ENCODE measurements around the gene CLC.

DNA sequence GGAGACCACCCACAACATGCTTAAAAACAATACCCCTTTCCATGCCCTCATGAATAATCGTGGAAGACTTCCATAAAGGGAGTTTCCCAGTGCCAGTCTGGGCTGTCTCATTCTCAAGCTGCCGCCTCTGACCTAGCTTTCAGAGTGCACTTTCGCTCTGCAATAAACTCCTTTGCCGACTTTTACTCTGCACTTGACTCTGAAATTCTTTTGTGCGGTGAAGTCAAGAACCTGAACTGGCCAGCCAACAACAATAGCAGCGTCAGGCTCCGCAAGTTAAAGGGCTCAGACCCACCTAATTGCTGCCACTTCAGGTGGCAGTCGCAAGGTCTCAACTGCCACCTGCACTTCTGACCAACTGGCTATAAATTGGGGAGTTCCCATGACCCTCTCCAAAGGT, 30.5 kb upstream of the CLC start:
- TF ChIP-seq, protein P1, sequence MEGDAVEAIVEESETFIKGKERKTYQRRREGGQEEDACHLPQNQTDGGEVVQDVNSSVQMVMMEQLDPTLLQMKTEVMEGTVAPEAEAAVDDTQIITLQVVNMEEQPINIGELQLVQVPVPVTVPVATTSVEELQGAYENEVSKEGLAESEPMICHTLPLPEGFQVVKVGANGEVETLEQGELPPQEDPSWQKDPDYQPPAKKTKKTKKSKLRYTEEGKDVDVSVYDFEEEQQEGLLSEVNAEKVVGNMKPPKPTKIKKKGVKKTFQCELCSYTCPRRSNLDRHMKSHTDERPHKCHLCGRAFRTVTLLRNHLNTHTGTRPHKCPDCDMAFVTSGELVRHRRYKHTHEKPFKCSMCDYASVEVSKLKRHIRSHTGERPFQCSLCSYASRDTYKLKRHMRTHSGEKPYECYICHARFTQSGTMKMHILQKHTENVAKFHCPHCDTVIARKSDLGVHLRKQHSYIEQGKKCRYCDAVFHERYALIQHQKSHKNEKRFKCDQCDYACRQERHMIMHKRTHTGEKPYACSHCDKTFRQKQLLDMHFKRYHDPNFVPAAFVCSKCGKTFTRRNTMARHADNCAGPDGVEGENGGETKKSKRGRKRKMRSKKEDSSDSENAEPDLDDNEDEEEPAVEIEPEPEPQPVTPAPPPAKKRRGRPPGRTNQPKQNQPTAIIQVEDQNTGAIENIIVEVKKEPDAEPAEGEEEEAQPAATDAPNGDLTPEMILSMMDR (IDR thresholded peaks at IDR 0.05), result no peak
- no peak for TF ChIP-seq POLR2A (IDR thresholded peaks at IDR 0.05)
